Middle frontal gyrus (tissue), 1 donor: ENCODE measurements around the gene GLTP.

Experiments
- DNase-seq: peaks from one replicate; pipeline ENCODE4 v3.0.0-alpha.2; 2015; ENCODE audit warnings: low spot score; ENCODE audit errors: extremely low spot score

GLTP gene

GRCh38 chr12:109822951-109823411 is 57.4 kb downstream of the GLTP start:
- no peak for DNase-seq

GRCh38 chr12:109822416-109822815 is 57.9 kb downstream of the GLTP start:
- no peak for DNase-seq

GRCh38 chr12:109821968-109822367 is 58.4 kb downstream of the GLTP start:
- DNase-seq, result no peak

- DNase-seq, result no peak
Measured at GRCh38 chr12:109820816-109821381, 59.4 kb downstream of the GLTP start.

- DNase-seq, result no peak
Measured at GRCh38 chr12:109818905-109819500, 61.3 kb downstream of the GLTP start.

- no peak for DNase-seq
Measured at GRCh38 chr12:109818253-109818652, 62.1 kb downstream of the GLTP start.

- DNase-seq, result no peak
Measured at GRCh38 chr12:109817627-109818231, 62.6 kb downstream of the GLTP start.

GRCh38 chr12:109816870-109817269 is 63.5 kb downstream of the GLTP start:
- no peak for DNase-seq

GRCh38 chr12:109815757-109816617 is 64.4 kb downstream of the GLTP start:
- no peak for DNase-seq

- no peak for DNase-seq
Measured at GRCh38 chr12:109815225-109815624, 65.1 kb downstream of the GLTP start.

GRCh38 chr12:109814600-109815150 is 65.7 kb downstream of the GLTP start:
- DNase-seq, result no peak

- DNase-seq, result no peak
Measured at GRCh38 chr12:109813810-109814416, 66.4 kb downstream of the GLTP start.

- no peak for DNase-seq
Measured at GRCh38 chr12:109811624-109811995, 68.7 kb downstream of the GLTP start.

GRCh38 chr12:109810954-109811623 is 69.3 kb downstream of the GLTP start:
- no peak for DNase-seq

GRCh38 chr12:109808876-109809646 is 71.3 kb downstream of the GLTP start:
- DNase-seq, result no peak

- DNase-seq, result no peak
Measured at GRCh38 chr12:109807954-109808643, 72.2 kb downstream of the GLTP start.

- DNase-seq, result peak; percentile 13
Measured at GRCh38 chr12:109804820-109805761, 75.2 kb downstream of the GLTP start.

- no peak for DNase-seq
Measured at GRCh38 chr12:109803678-109804077, 76.7 kb downstream of the GLTP start.
